Gastroesophageal sphincter (tissue), 4 donors: ENCODE measurements around the gene FAM72D. TPM values are rescaled to one million over a fixed set of nuclear protein-coding genes. Genes with fewer than 3 reads are reported as not detected.
"Not testable (repeated sequence)": the region's sequence is repeated elsewhere in the genome, so short reads cannot be mapped to it uniquely, and the experiment has no call there.

Experiments used
- ATAC-seq: fragments of 150-250 bp; one replicate; pipeline ENCODE4 v1.9.1; 2016; ENCODE audit warnings: mild to moderate bottlenecking, moderate library complexity
- H3K27ac ChIP-seq, 4 donors: fragments of 200-600 bp; sonication (generic) in 3 of 4; 1 replicate in 3 of 4; 2 replicates in 1 of 4; pipeline ENCODE4 v1.5.1; 2016 to 2019
- H3K27me3 ChIP-seq: fragments of 200-600 bp; sonication (generic); one replicate; pipeline ENCODE4 v1.5.1; 2019
- H3K36me3 ChIP-seq, 2 donors: fragments of 200-600 bp; sonication (generic); one replicate each; pipeline ENCODE4 v1.5.1; 2019; ENCODE audit warnings: control low read depth in 1 of 2
- H3K4me1 ChIP-seq, 3 donors: fragments of 200-600 bp; sonication (generic); 1 replicate in 2 of 3; 2 replicates in 1 of 3; pipeline ENCODE4 v1.5.1; 2016 to 2019; ENCODE audit warnings: control low read depth in 2 of 3
- H3K4me3 ChIP-seq, 2 donors: fragments of 200-600 bp; sonication (generic); one replicate each; pipeline ENCODE4 v1.5.1; 2019; ENCODE audit warnings: mild to moderate bottlenecking in 1 of 2, moderate library complexity in 1 of 2
- H3K9me3 ChIP-seq, 3 donors: fragments of 200-600 bp; sonication (generic); one replicate each; pipeline ENCODE4 v1.5.1; 2017 to 2019; ENCODE audit warnings: control low read depth in 2 of 3
- WGBS, 2 donors: methylation state at CpG; one replicate each; pipeline ENCODE4 v1.1.5; 2018; ENCODE audit warnings: low coverage in 1 of 2; 5-methylcytosine and 5-hydroxymethylcytosine counted together
- total RNA-seq, 4 donors: library from RNA; depleted of rRNA; stranded (reverse); fragments of >200 nt; gene quantifications; one replicate each; pipeline ENCODE4 v1.1.0, GENCODE V29; 2016

FAM72D gene
- total RNA-seq, 4 donors from 2014 or later: 0.15 to 0.40 TPM; not detected in 2

GRCh38 chr1:145114560-145115057, 18.8 kb downstream of the FAM72D start:
- not testable (repeated sequence) for H3K27me3 ChIP-seq, H3K27ac ChIP-seq, H3K36me3 ChIP-seq, H3K9me3 ChIP-seq, ATAC-seq, H3K4me3 ChIP-seq, H3K4me1 ChIP-seq
- no CpG with 5 or more reads among the region's 1 CpG for WGBS, 2 donors

- not testable (repeated sequence) for H3K9me3 ChIP-seq, H3K27me3 ChIP-seq, H3K27ac ChIP-seq, ATAC-seq, H3K4me1 ChIP-seq, H3K36me3 ChIP-seq, H3K4me3 ChIP-seq
- no CpG with 5 or more reads among the region's 6 CpGs for WGBS, 2 donors
These were observed 20.1 kb downstream of the FAM72D start for GRCh38 chr1:145115587-145116493.

GRCh38 chr1:145119842-145120241, 24.1 kb downstream of the FAM72D start:
- not testable (repeated sequence) for ATAC-seq, H3K36me3 ChIP-seq, H3K27ac ChIP-seq, H3K27me3 ChIP-seq, H3K4me3 ChIP-seq, H3K4me1 ChIP-seq, H3K9me3 ChIP-seq
- WGBS, 2 donors: no CpG with 5 or more reads among the region's 3 CpGs

GRCh38 chr1:145122344-145123061, 26.7 kb downstream of the FAM72D start:
- WGBS, 2 donors: no CpG with 5 or more reads among the region's 7 CpGs
- H3K36me3 ChIP-seq: not testable (repeated sequence)

GRCh38 chr1:145123062-145123395, 27.3 kb downstream of the FAM72D start:
- no CpG with 5 or more reads among the region's 1 CpG for WGBS, 2 donors
- peak; percentile 51 for ATAC-seq
- not testable (repeated sequence) for H3K36me3 ChIP-seq, H3K9me3 ChIP-seq, H3K27me3 ChIP-seq, H3K27ac ChIP-seq, H3K4me1 ChIP-seq, H3K4me3 ChIP-seq

More at GRCh38 chr1:145122344-145123061, 26.7 kb downstream of the FAM72D start:
- peak; percentile 76 for ATAC-seq
- not testable (repeated sequence) for H3K27me3 ChIP-seq, H3K27ac ChIP-seq, H3K9me3 ChIP-seq, H3K4me1 ChIP-seq, H3K4me3 ChIP-seq

- peak; percentile 65 for ATAC-seq
- not testable (repeated sequence) for H3K36me3 ChIP-seq, H3K27me3 ChIP-seq, H3K4me1 ChIP-seq, H3K4me3 ChIP-seq, H3K9me3 ChIP-seq, H3K27ac ChIP-seq
- WGBS, 2 donors: no CpG with 5 or more reads among the region's 7 CpGs
These were observed 28.3 kb downstream of the FAM72D start for GRCh38 chr1:145123992-145124641.

- not testable (repeated sequence) for H3K9me3 ChIP-seq, H3K27ac ChIP-seq, H3K36me3 ChIP-seq
These were observed 29.3 kb downstream of the FAM72D start for GRCh38 chr1:145125112-145125511.

GRCh38 chr1:145127144-145127543, 31.4 kb downstream of the FAM72D start:
- not testable (repeated sequence) for H3K27ac ChIP-seq, H3K36me3 ChIP-seq, H3K4me1 ChIP-seq, ATAC-seq, H3K9me3 ChIP-seq, H3K27me3 ChIP-seq, H3K4me3 ChIP-seq

More at GRCh38 chr1:145125112-145125511, 29.3 kb downstream of the FAM72D start:
- H3K4me3 ChIP-seq, H3K27me3 ChIP-seq, H3K4me1 ChIP-seq, ATAC-seq: not testable (repeated sequence)
- no CpG with 5 or more reads among the region's 1 CpG for WGBS, 2 donors

- not testable (repeated sequence) for H3K4me1 ChIP-seq, H3K27me3 ChIP-seq, H3K4me3 ChIP-seq, H3K36me3 ChIP-seq, H3K9me3 ChIP-seq, H3K27ac ChIP-seq
- WGBS, 2 donors: 47% methylated on average over 12 of the region's 14 CpGs; no CpG with 5 or more reads in 1 of the 2 donors
- peak; percentile 68 for ATAC-seq
These were observed 33.1 kb downstream of the FAM72D start for GRCh38 chr1:145128697-145129469.

- H3K4me1 ChIP-seq, H3K9me3 ChIP-seq, H3K4me3 ChIP-seq, ATAC-seq, H3K27me3 ChIP-seq, H3K36me3 ChIP-seq, H3K27ac ChIP-seq: not testable (repeated sequence)
- WGBS, 2 donors: no CpG with 5 or more reads among the region's 1 CpG
These were observed 38.7 kb downstream of the FAM72D start for GRCh38 chr1:145134476-145134875.

- H3K27me3 ChIP-seq, H3K4me1 ChIP-seq, H3K36me3 ChIP-seq, H3K9me3 ChIP-seq, H3K27ac ChIP-seq, H3K4me3 ChIP-seq, ATAC-seq: not testable (repeated sequence)
- no CpG with 5 or more reads among the region's 2 CpGs for WGBS, 2 donors
These were observed 44.8 kb downstream of the FAM72D start for GRCh38 chr1:145140549-145140948.

- not testable (repeated sequence) for H3K4me3 ChIP-seq, H3K4me1 ChIP-seq, H3K27ac ChIP-seq, H3K36me3 ChIP-seq, ATAC-seq, H3K9me3 ChIP-seq, H3K27me3 ChIP-seq
- no CpG with 5 or more reads among the region's 3 CpGs for WGBS, 2 donors
These were observed 48.6 kb downstream of the FAM72D start for GRCh38 chr1:145144264-145144913.
